MM.1S (cell line): ENCODE measurements around the gene GARNL3.

Experiments
- EZH2 ChIP-seq: fragments of 300-600 bp; sonication (generic); optimal IDR thresholded peaks from 2 replicates; pipeline ENCODE3; 2017; ENCODE audit warnings: low read depth, mild to moderate bottlenecking, antibody characterized with exemption, low read length, mixed read lengths
- EZH2phosphoT487 ChIP-seq: fragments of 300-600 bp; sonication (generic); IDR thresholded peaks from 2 replicates; pipeline ENCODE4 v1.6.1; 2018; ENCODE audit warnings: antibody characterized with exemption, low read length
- TF ChIP-seq, protein P1 (sequence below): fragments of 300-600 bp; sonication (generic); IDR thresholded peaks from 2 replicates; pipeline ENCODE4 v1.5.1; 2016; ENCODE audit warnings: antibody characterized with exemption, low read length, mixed read lengths

DNA sequence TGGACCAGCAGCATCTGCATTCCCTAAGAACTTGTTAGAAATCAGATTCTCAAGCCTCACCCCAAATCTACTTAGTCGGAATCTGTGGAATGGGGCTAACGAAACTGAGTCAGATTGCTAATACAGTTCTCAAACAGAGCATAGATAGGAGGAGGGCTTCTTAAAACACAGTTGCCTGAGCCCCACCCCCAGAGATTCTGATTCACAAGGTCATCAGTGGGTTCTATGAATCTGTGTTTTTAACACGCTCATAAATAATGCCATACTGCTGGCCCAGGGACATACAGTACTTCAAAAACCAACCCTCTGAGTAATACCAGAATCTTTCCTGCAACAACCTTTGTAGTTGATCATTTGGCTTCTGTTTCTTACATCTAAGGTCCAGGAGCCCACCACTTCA lies 32.9 kb upstream of the GARNL3 start:
- TF ChIP-seq, protein P1, sequence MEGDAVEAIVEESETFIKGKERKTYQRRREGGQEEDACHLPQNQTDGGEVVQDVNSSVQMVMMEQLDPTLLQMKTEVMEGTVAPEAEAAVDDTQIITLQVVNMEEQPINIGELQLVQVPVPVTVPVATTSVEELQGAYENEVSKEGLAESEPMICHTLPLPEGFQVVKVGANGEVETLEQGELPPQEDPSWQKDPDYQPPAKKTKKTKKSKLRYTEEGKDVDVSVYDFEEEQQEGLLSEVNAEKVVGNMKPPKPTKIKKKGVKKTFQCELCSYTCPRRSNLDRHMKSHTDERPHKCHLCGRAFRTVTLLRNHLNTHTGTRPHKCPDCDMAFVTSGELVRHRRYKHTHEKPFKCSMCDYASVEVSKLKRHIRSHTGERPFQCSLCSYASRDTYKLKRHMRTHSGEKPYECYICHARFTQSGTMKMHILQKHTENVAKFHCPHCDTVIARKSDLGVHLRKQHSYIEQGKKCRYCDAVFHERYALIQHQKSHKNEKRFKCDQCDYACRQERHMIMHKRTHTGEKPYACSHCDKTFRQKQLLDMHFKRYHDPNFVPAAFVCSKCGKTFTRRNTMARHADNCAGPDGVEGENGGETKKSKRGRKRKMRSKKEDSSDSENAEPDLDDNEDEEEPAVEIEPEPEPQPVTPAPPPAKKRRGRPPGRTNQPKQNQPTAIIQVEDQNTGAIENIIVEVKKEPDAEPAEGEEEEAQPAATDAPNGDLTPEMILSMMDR, result no peak
- TF ChIP-seq EZH2 (no peak), EZH2phosphoT487 (no peak)
